ENCODE results near the gene CANT1.
"Not testable (repeated sequence)": the region's sequence is repeated elsewhere in the genome, so short reads cannot be mapped to it uniquely, and the experiment has no call there.

Gene CANT1

GRCh38 chr17:79031996-79032875 is 22.7 kb upstream of the CANT1 start:
- H3K4me3 ChIP-seq (ENCODE audit: low read depth, low read length), result no peak overlapping the region
- no peak for TF ChIP-seq CTCF (IDR thresholded peaks at IDR 0.05; ENCODE audit: low read depth, low read length)

- H3K4me3 ChIP-seq (ENCODE audit: low read depth, low read length), result not testable (repeated sequence)
Measured at GRCh38 chr17:79030636-79031035, 21.1 kb upstream of the CANT1 start.

GRCh38 chr17:79029327-79030009 is 19.9 kb upstream of the CANT1 start:
- H3K4me3 ChIP-seq (ENCODE audit: low read depth, low read length), result no peak overlapping the region
- no peak for TF ChIP-seq CTCF (IDR thresholded peaks at IDR 0.05; ENCODE audit: low read depth, low read length)

- no peak for TF ChIP-seq CTCF (IDR thresholded peaks at IDR 0.05; ENCODE audit: low read depth, low read length)
- no peak overlapping the region for H3K4me3 ChIP-seq (ENCODE audit: low read depth, low read length)
Measured at GRCh38 chr17:79028496-79029326, 19.1 kb upstream of the CANT1 start.

GRCh38 chr17:79027925-79028491 is 18.4 kb upstream of the CANT1 start:
- no peak for TF ChIP-seq CTCF (IDR thresholded peaks at IDR 0.05; ENCODE audit: low read depth, low read length)
- H3K4me3 ChIP-seq (ENCODE audit: low read depth, low read length), result no peak overlapping the region

- TF ChIP-seq CTCF (IDR thresholded peaks at IDR 0.05; ENCODE audit: low read depth, low read length), result no peak
- H3K4me3 ChIP-seq (ENCODE audit: low read depth, low read length), result no peak overlapping the region
Measured at GRCh38 chr17:79027274-79027924, 17.8 kb upstream of the CANT1 start.
